HuH-7 (cell line): ENCODE data around the gene RAB40C.

ENCODE experiments used
- DNase-seq: peaks from one replicate; pipeline ENCODE4 v3.0.0; 2011; ENCODE audit warnings: low spot score

RAB40C gene

DNA sequence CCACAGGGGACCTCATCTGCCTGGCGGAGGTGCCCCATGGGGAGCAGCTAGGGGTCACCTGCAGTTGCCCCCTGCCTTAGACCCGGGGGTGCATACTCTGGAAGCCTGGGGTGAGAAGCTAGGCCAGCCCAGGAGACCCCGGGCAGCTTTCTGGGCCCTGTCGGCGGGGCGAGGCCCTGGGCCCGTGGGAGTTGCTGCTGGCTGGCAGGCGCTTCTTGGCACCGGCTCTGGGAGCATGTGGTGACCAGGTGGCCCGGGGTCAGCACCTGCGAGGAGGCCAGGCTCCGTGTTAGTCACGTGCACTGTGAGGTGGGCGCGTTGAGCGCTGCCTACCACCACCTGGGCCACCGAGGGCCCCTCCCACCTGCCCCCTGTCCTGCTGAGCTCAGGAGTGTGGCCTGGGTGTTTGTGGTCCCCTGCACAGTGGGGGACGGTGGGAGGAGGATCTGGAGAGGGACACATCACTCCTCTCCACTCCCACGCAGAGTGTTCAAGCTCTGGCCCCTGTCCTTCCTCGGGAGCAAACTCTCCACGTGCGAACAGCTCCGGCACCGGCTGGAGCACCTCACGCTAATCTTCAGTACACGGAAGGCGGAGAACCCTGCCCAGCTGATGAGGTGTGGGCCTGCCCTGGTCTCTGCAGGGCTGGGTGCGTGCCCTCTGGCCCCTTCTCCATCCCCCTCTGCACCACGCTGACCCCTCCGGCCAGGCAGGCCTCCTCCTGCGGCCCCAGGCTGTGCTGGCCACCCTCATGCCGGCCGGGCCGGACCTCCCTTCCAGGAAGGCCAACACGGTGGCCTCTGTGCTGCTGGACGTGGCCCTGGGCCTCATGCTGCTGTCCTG, 14.3 kb upstream of the RAB40C start:
- no peak for DNase-seq

DNA sequence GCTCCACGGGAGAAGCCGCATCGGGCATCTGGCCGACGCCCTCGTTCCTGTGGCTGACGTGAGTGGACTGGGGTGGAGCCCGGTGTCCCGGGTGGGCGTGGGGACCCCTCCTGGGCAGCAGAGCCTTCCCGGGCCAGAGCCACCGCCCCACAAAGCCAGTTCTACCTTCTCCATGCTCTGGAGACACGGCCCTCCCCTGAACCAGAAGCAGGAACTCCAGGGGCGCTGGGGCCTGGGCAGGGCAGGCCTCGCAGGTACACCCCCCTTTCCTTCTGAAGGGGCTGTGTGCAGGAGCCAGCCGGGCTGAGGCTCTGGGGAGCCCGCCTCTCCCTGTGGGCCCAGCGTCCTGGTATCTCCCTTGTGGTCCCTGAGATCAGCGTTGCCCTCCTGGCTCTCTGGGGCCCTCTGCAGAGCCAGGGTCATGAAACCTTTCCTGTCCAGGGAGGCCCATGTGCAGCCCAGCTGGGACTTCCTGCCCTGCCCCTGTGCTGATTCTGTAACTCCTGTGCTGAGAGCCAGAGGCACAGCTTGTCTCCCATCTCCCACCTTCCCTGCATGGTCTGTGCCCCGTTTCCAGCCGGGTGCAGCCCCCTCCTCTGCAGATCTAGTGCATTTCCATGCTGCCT, 13.6 kb upstream of the RAB40C start:
- DNase-seq = no peak

DNA sequence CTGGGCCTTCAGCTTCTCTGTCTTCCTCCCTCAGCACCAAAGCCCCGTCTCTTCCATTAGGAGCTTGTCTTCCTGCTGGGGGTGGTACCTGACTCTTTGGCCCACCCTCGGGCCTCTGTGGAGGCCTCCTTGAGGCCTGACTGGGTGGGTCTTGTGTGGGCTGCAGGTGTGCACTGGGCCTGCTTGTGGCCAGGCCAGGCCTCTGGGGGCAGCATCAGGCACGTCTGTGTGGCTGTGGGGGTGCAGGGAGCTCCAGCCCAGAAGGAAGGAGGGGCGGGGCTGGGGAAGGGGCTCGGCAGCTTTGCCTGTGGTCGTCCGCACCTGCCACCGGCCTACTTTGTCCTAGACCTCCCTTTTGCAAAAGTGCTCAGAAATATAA, 13.1 kb upstream of the RAB40C start:
- DNase-seq = no peak

DNA sequence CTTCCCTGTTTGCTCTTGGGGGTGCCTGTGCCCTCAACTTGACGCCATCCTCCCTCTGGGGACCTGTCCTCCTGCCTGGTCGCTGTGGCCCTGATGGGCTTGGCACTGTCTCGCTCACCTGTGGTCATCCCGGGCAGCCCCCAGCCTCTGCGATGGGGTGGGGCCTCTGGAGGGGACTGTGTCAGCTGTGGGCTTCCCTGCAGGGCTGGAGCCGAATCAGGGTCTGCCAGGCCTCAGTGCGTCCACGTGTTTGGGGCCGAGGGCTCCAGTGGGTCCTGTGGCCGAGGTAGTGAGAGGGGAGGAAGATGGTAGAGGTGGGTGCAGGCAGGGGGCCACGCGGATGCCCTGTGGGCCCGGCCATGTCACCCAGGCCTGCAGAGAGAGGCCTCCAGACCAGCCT, 12.1 kb upstream of the RAB40C start:
- DNase-seq = no peak

DNA sequence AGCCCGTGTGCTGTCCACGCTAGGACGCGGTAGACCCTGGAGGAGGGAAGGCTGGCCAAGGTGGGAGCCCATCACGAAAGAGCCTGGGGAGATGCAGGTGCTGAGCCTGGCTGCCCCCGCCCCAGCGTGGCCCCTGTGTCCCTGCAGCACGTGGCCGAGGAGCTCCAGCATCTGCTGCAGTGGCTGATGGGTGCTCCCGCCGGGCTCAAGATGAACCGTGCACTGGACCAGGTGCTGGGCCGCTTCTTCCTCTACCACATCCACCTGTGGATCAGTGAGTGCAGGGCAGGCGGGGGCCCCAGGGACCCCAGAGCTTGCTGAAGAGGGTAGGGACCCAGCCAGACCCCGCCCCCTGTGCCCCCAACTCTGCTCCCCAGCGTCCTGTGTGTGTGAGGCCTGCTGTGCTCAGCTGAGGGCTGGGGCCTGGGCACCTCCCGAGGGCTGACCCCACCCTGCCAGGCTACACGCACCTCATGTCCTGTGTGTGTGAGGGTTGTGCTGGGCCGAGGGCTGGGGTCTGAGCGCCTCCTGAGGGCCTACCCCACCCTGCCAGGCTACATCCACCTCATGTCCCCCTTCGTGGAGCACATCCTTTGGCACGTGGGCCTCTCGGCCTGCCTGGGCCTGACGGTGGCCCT, 11.5 kb upstream of the RAB40C start:
- no peak for DNase-seq

DNA sequence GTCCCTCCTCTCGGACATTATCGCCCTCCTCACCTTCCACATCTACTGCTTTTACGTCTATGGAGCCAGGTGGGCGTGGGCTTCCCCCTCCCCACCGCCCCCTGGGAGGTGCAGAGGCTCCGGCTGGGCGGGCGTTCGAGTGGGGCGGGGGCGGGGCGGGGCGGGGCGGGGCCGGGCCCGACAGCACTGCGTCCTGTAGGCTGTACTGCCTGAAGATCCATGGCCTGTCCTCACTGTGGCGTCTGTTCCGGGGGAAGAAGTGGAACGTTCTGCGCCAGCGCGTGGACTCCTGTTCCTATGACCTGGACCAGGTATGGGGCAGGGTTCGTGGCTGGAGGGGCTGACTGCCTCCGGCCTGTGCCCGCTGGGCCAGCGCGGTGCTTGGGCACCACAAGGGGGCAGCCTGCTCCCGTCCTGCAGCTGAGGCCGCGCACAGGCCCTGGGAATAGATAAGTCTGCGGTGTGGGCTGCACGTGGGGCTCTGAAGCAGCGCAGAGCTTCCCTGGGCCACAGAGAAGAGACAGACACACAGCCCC, 10.9 kb upstream of the RAB40C start:
- DNase-seq = peak; percentile 63

DNA sequence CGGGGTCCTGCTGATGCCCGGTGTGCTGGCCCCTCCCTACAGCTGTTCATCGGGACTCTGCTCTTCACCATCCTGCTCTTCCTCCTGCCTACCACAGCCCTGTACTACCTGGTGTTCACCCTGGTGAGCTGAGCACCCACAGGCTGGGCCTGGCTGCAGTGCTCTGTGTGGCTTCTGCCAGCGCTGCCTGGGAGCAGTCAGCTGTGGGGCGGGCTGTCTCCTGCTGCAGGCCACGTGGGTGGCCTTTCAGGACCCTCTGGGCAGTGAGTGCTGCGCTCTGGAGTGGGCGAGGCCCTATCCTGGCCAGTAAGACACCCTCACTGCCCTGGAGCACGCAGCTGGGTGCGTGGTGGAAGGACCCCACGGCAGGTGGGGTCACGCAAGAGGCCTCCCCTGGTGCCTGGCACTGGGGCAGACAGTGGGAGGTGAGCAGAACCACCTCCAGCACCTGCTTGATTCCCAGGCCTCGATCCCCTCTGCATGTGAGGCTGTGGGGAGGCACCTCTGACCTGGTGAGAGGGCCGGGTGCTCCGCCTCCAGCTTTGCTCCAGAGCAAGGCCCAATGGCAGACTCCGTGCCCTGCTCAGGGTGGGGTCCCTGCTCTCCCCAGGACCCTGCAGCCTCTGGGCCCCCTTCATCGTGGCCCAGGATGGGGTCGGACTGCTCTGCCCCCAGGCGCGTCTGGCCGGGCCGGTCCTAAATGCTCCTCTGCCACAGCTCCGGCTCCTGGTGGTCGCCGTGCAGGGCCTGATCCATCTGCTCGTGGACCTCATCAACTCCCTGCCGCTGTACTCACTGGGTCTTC, 9.5 kb upstream of the RAB40C start:
- no peak for DNase-seq

DNA sequence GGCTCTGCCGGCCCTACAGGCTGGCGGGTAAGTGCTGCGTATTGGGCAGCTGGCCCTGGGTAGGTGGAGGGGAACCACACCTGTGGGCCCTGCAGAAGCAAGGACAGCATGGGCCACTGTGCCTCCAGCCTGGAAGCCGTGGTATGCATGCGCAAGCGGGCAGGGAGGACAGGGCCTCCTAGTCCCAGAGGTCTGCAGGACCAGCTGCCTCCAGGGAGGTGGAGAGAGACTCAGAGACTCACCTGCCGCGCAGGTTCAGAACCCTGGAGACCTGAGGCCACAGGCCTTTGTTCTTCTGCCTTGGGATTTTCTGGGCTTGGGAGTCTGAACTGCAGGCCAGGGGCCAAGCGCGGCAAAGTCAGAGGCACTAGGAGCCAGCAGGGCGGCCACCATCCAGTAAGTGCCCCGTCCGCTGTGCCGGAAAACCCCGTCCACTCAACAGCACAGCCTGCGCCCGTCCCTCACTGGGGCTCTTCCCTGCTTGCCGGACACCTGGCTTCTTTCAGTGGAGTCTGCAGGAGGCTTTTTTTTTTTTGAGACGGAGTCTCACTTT, 8.8 kb upstream of the RAB40C start:
- no peak for DNase-seq

DNA sequence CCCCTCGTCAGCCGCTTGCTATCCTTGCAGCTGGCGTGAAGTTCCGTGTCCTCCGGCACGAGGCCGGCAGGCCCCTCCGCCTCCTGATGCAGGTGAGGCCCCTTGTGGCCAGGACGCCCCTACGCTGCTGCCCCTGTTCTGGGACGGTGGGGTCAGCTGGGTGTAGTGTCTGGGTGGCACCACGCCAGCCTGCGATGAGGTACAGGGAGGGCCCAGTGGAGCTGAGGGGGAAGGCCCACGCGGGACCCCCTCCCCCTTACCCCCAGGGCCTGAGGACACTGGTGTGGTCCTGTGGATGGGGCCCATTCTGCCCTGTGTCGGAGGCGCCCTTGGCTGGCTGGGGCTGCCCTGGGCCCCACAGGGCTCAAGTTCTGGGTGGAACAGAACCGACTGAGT, 7.7 kb upstream of the RAB40C start:
- DNase-seq = no peak

DNA sequence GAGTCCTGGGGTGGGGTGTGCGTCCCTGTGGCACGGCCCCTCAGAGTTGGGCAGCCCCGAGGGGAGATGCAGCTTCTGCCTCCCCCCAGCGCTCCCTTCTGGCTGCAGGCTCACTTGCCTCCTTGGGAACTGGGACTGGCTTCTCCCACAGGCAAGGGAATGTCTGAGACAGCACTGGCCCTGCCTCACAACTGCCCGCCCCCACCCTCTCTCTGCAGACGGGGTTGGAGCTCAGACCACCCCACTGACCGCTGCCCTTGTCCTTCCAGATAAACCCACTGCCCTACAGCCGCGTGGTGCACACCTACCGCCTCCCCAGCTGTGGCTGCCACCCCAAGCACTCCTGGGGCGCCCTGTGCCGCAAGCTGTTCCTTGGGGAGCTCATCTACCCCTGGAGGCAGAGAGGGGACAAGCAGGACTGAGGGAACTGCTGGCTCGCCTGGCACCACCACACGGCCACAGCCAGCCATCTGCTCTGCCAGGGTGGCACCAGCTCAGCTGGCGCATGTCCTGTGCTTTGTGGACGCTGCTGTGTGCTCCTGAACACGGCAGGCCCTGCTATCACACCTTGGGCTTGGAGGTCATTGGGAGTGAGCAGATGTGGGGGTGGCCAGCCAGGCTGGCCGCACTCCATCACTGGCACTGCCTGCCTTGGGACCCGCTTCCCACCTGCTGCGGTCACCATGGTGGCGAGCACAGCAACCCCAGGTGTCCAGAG, 7.1 kb upstream of the RAB40C start:
- DNase-seq = no peak

DNA sequence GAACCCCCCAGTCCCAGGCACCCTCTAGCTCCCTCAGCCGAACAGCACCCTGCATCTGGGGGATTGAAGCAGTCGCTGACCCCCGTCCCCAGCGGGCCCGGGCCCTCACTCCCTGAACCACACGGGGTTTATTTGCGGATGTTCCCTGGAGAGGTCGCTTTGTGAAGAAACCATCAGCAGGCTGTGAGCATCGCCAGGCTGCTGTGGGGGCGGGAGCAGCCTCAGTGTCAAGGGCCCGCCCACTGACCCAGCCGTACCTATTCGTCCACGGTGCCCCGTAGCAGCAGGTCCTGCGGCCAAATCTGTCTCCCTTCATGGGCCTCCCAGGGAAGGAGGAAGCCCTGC, 6.4 kb upstream of the RAB40C start:
- no peak for DNase-seq

DNA sequence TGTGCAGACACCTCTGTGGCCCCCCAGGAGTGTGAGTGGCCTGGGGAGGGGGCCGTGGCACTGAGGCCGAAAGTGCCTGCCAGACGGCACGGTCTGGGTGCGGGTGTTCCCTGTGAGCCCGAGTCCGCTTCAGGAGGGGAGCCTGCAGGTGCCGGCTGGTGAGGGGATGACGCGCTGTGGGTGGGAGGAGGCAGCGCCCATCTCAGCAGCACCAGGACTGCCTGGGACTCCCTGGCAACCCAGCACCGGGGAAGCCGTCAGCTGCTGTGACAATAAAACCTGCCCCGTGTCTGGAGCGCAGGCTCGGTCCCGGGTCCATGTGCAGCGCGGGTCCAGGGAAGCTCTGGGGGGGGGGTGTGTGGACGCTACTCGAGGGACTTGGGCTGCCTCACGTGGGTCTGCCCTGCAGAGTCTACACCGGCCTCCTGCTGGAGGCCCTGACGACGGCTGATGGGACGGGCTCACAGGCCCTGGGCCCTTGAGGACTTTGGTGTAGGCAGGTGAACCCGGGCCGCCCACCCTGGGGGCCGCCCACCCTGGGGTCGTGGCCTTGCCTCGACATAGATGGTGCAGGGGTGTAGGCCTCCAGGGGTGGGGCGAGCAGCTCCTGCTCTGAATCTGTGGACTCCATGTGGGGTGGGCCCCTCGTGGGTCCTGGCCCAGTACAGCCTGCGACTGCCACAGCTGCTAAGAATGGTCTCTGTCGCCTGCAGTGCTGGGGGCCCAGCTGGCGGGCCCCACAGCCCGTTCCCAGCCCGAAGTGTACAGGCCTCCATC, 5.9 kb upstream of the RAB40C start:
- DNase-seq = no peak

DNA sequence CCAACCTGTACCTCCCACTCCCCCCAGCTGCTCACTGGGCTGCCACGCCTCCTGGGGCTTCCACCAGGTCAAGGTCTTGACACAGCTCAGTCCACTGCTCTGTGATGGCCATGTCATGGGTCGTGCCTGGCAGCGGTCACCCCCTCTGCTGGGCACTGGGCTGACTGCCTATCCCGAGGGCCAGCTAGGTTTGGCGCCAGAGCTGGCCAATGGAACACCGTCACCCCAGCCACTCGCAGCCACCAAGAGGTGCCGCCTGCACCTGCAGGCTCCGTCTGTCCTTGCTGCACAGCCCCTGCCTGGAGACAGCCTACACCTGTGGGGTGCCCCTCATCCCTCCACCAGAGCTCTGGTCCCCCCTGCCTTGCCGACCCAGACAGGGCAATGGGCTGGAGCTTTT, 4.5 kb upstream of the RAB40C start:
- DNase-seq = no peak

DNA sequence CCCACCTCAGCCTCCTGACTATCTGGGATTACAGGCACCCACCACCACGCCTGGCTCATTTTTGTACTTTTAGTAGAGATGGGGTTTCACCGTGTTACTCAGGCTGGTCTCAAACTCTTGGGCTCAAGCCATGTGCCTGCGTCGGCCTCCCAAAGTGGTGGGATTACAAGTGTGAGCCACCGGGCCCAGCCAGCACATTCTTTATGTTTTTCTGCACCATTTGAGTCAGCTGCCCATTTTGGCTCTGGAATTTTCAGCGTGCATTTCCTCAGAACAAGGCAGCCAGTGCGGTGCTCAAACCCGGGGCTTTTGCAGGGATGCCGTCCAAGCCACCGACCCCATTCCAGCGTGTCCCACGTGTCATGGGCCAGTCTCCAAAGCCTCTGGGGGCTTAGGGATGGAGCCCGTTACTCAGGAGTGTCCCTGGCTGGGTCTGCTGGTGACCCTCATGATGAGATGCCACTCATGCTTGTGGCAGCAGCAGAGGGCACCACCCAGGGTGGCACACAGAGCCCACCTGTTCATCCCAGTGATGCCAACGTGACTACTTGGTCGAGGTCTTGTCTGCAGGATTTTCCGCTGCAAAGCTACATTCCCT, 3.7 kb upstream of the RAB40C start:
- DNase-seq = no peak

DNA sequence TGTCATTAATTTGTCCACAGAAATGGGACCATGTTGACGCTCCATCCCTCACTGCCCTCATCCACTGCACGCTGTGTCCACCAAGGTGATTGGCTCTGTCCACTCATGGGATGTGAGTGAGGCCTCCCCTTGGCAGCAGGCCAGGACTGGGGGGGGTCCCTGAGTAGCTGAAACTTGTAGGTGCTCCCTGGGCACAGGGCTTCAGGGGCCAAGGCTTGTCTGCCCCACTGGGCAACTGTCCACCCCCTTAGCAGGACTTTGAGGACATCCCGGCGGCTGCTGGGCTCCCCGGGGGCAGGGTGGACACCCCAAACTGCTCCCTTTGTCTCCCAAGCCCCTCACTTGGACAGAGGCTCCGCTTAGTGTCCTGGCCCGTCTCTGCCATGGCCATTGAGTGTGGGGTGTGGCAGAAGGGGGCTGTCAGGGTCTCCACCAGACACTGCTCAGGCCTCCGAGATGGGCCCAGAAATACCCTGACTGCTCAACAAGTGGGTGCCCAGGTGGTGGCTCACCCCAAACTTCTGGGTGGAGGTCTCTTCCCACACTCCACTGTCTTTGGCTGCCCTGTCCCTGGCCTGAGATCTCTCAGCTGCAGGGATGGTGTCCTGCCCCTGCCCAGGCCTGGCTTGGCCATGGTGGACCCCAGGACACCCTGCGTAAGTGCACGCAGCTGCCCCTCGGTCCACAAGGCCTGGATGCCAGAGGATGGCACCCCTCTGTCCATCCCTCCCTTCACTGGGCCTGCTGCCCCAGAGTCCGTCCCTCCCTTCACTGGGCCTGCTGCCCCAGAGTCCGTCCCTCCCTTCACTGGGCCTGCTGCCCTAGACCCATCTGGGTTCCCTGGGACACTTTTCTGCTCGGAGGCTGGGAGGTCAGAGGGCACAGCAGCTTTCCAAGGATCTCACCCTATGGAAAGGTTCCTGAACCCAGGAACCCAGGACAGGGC, 2.9 kb upstream of the RAB40C start:
- no peak for DNase-seq

DNA sequence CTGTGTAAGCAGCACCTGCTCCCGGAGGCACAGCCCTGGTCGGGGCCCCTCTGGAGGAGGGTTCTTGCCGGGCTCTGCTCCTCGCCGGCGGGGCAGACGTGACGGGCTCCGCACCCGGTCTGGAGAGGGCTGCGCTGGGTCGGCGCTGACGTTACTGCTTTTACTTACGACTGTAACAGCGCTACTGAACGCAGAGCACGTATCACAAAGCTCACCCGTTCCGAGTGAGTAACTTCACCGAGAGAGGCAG, 1.3 kb upstream of the RAB40C start:
- no peak for DNase-seq

DNA sequence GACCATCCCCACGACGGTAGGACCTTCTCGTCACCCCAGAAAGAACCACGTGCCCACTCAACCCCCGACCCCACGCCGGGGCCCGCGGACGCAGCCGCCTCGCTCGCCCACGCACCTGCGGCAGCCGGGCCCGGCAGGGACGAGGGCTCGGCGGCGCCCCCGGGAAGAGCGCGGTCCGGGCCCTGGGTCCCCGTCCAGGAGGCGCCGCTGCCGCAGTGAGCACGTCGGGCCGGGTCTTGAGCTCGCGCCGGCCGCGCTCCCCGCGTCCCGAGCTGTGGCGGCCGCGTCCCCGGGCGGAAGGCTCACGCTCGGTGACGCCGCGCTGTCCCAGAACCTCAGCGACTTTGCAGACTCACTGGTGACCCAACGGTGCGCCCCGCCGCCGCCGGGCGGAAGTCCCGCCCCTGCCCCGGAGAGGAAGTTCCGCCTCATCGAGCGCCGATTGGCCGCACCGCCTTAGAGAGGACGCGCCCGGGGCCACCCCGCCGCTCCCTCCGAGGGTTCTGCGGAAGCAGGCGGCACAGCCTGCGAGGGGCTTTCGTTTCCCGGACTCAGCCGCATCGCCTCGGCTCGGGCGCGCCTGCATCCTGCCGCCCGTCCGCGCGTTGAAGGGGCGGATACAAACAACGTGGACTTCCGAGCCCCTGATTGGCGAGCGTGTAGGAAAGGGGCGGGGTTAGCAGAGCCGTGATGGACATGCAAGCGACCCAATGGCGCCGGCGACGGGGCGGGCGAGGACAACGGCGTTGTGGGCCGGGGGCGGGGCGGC, 793 bp upstream of the RAB40C start:
- DNase-seq = peak; percentile 79

DNA sequence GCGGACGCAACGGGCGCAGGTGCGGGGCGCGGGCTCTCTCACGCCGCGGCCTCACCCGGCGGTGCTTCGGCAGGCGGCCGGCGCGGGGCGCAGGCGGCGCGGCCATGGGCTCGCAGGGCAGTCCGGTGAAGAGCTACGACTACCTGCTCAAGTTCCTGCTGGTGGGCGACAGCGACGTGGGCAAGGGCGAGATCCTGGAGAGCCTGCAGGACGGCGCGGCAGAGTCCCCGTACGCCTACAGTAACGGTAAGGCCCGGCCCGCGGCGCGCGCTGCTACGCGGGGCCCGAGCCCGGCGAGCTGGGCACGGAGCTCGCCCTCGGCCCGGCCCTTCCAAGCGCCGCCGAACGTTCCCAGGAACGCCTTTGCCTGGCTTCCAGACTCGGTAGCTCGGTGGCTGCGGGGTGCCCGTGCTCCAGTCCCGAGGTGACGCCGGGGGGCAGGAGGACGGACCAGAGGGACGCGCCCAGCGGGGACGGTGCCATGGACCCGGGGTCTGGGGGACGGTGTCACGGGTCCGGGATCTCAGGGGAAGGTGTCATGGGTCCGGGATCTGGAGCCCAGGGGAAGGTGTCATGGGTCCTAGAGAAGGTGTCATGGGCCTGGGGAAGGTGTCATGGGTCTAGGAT, 435 bp downstream of the RAB40C start:
- no peak for DNase-seq
